ENCODE data around the gene THAP8. TPM values are rescaled to one million over a fixed set of nuclear protein-coding genes. Genes with fewer than 3 reads are reported as not detected.

The THAP8 gene
- total and polyA plus RNA-seq, 2 of the 4 experiments (the other 2 are of a cell fraction), result 1.8 to 5.9 TPM

DNA sequence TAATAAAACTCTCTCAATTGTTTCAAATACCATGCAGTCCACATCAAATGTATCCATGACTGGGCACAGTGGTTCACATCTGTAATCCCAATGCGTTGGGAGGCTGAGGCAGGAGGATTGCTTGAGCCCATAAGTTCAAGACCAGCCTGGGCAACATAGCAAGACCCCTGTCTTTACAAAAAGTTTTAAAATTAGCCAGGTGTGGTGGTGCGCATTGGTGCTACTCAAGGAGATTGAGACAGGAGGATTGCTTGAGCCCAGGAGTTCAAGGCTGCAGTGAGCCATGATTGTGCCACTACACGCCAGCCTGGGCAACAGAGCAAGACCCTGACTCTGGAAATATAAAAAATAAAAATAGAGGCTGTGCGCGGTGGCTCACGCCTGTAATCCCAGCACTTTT is 26.4 kb downstream of the THAP8 start:
- no peak for DNase-seq
- no peak overlapping the region for H2AK9ac ChIP-seq (replicated peaks; ENCODE audit: low read depth, low read length, poor library complexity)
- H3K36me3 ChIP-seq (ENCODE audit: control insufficient read depth, insufficient read depth, low read length), result peaks cover 51% of the 10 kb centered on the region
- in situ Hi-C loops (cut with MboI; ENCODE audit: low sequenced_read_pairs) (no loop called here), dilution Hi-C loops (cut with HindIII; ENCODE audit: low sequenced_read_pairs, unreplicated experiment) (no loop called here), intact Hi-C loops (cut with micrococcal nuclease) (no loop called here)
- 0 out of 2 replicates have a peak, but pooled peaks cover 6% of the 10 kb centered on the region for H3K9me1 ChIP-seq (ENCODE audit: insufficient read depth, low read length)
- no peak overlapping the region for H4K5ac ChIP-seq (ENCODE audit: low read depth, low read length)
- peaks cover 2% of the 10 kb centered on the region; the same call in 1 of the 2 replicates for H3K4me1 ChIP-seq (ENCODE audit: control insufficient read depth, insufficient read depth, low read length)
- peaks cover 0 to 26% of the 10 kb centered on the region in 2 experiments; a peak in 3 of 4 replicates for H3K79me1 ChIP-seq (ENCODE audit: low read depth in 1 of 2, low read length in 2 of 2)
- no peak overlapping the region for H2BK120ac ChIP-seq (ENCODE audit: low read depth, low read length)
- H3K23ac ChIP-seq (ENCODE audit: low read depth, low read length), result no peak overlapping the region
- ChIA-PET CTCF (no interaction called here), POLR2A (ENCODE audit: unreplicated experiment) (no interaction called here)
- no peak overlapping the region for H2BK5ac ChIP-seq (ENCODE audit: low read depth, low read length, poor library complexity, severe bottlenecking)
- no peaks in the 10 kb centered on the region for H3K9me3 ChIP-seq (ENCODE audit: control insufficient read depth, insufficient read depth, low read length)
- H4K20me1 ChIP-seq (ENCODE audit: insufficient read depth, low read length), result no peaks in the 10 kb centered on the region; the same call in 1 of the 2 replicates
- 100% methylated on average over 2 of the region's 6 CpGs; no CpG with 5 or more reads in 1 of the 2 experiments for WGBS, 2 experiments (ENCODE audit: extremely low coverage in 2 of 2, insufficient read length in 1 of 2)
- H4K91ac ChIP-seq (ENCODE audit: insufficient read depth, low read depth, low read length), result no peak overlapping the region
- no peak overlapping the region for H3K14ac ChIP-seq (replicated peaks; ENCODE audit: low read depth, low read length)
- H4K8ac ChIP-seq (ENCODE audit: low read depth in 2 of 2, low read length in 2 of 2), result no peak overlapping the region
- no peak overlapping the region for H2BK15ac ChIP-seq (ENCODE audit: low read depth, low read length)
- H3K4me2 ChIP-seq (ENCODE audit: low read depth, low read length), result no peak overlapping the region
- no peak overlapping the region for H3K9ac ChIP-seq (ENCODE audit: low read depth, low read length)
- H2AK5ac ChIP-seq (ENCODE audit: low read depth, low read length), result no peak overlapping the region
- H3K27me3 ChIP-seq (ENCODE audit: control insufficient read depth, insufficient read depth, low read length), result no peaks in the 10 kb centered on the region
- no peak for ATAC-seq (ENCODE audit: low read depth)
- no peak overlapping the region for H2BK20ac ChIP-seq (ENCODE audit: low read depth, low read length)
- H2AFZ ChIP-seq (replicated peaks; ENCODE audit: low read length, poor library complexity), result no peak overlapping the region
- no peak overlapping the region for H3K18ac ChIP-seq (ENCODE audit: low read depth, low read length)
- no peak overlapping the region for H3K4ac ChIP-seq (ENCODE audit: low read depth, low read length)
- TF ChIP-seq CHD1 (IDR thresholded peaks at IDR 0.05; ENCODE audit: low read depth, low read length), result no peak
- TF ChIP-seq FOS (IDR thresholded peaks at IDR 0.05; ENCODE audit: low read depth, low read length), result no peak
- TF ChIP-seq, protein P1, sequence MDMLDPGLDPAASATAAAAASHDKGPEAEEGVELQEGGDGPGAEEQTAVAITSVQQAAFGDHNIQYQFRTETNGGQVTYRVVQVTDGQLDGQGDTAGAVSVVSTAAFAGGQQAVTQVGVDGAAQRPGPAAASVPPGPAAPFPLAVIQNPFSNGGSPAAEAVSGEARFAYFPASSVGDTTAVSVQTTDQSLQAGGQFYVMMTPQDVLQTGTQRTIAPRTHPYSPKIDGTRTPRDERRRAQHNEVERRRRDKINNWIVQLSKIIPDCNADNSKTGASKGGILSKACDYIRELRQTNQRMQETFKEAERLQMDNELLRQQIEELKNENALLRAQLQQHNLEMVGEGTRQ (IDR thresholded peaks at IDR 0.05; ENCODE audit: low read depth, low read length), result no peak
- TF ChIP-seq NFE2L2 (IDR thresholded peaks at IDR 0.05; ENCODE audit: low read depth, low read length), result no peak
- TF ChIP-seq MXI1 (IDR thresholded peaks at IDR 0.05; ENCODE audit: borderline replicate concordance, low read depth, low read length), result no peak
- no peak for TF ChIP-seq MAFK (IDR thresholded peaks at IDR 0.05; ENCODE audit: low read depth, low read length)
- TF ChIP-seq MAZ (IDR thresholded peaks at IDR 0.05; ENCODE audit: borderline replicate concordance, low read depth, low read length), result no peak
- TF ChIP-seq POLR2A (IDR thresholded peaks at IDR 0.05; ENCODE audit: low read depth, low read length), result no peak
- TF ChIP-seq RFX5 (IDR thresholded peaks at IDR 0.05; ENCODE audit: low read depth, low read length), result no peak
- TF ChIP-seq CEBPB (IDR thresholded peaks at IDR 0.05; ENCODE audit: low read depth, low read length), result no peak
- TF ChIP-seq RCOR1 (IDR thresholded peaks at IDR 0.05; ENCODE audit: insufficient replicate concordance, low read length), result no peak
- no peak for TF ChIP-seq SMC3 (IDR thresholded peaks at IDR 0.05; ENCODE audit: low read depth, low read length)
- no peak for TF ChIP-seq RAD21 (IDR thresholded peaks at IDR 0.05; ENCODE audit: low read length)
- TF ChIP-seq BHLHE40 (IDR thresholded peaks at IDR 0.05; ENCODE audit: low read depth, low read length), result no peak
- no peak for TF ChIP-seq ELK1 (IDR thresholded peaks at IDR 0.05; ENCODE audit: borderline replicate concordance, low read depth, low read length)
- TF ChIP-seq CTCF (conservative IDR thresholded peaks at IDR 0.05; ENCODE audit: low read depth, low read length), result no peak
- BruUV-seq (replicated peaks), result no TSS peak
- no peak overlapping the region for H3K4me3 ChIP-seq (ENCODE audit: insufficient read depth, low read depth, low read length)
- no peak overlapping the region for H3K56ac ChIP-seq (ENCODE audit: extremely low read depth, insufficient read depth, low read length)
- no peak overlapping the region for H3K27ac ChIP-seq (ENCODE audit: insufficient read depth, low read length)
